Subcutaneous abdominal adipose tissue (tissue), 5 donors: ENCODE measurements around the gene MGMT.

ENCODE experiments used
- H3K27ac ChIP-seq: one replicate; pipeline ENCODE4 v1.7.0; 2013; ENCODE audit warnings: low read depth, mild to moderate bottlenecking, inconsistent platforms, low read length, moderate library complexity
- H3K27me3 ChIP-seq, 5 donors: one replicate each; pipeline ENCODE4 v1.7.0; 2013; ENCODE audit warnings: low read length in 5 of 5, inconsistent platforms in 1 of 5; ENCODE audit not compliant: control insufficient read depth in 5 of 5, insufficient read depth in 4 of 5
- H3K36me3 ChIP-seq, 5 donors: one replicate each; pipeline ENCODE4 v1.7.0; 2013; ENCODE audit warnings: low read length in 5 of 5; ENCODE audit not compliant: control insufficient read depth in 5 of 5, insufficient read depth in 5 of 5
- H3K4me1 ChIP-seq, 5 donors: one replicate each; pipeline ENCODE4 v1.7.0; 2013; ENCODE audit warnings: low read length in 5 of 5, mild to moderate bottlenecking in 3 of 5, moderate library complexity in 1 of 5; ENCODE audit not compliant: control insufficient read depth in 5 of 5, insufficient read depth in 5 of 5
- H3K4me3 ChIP-seq, 5 donors: one replicate each; pipeline ENCODE4 v1.7.0; 2013; ENCODE audit warnings: low read length in 5 of 5, low read depth in 1 of 5
- H3K9ac ChIP-seq, 5 donors: one replicate each; pipeline ENCODE4 v1.7.0; 2013; ENCODE audit warnings: low read length in 5 of 5, mild to moderate bottlenecking in 4 of 5, moderate library complexity in 3 of 5
- H3K9me3 ChIP-seq, 5 donors: one replicate each; pipeline ENCODE4 v1.7.0; 2013; ENCODE audit warnings: low read length in 5 of 5; ENCODE audit not compliant: control insufficient read depth in 5 of 5
- donor health status: healthy.
- donor health status: healthy.
- donor health status: healthy.
- donor health status: healthy.
- donor health status: healthy.

The MGMT gene

GRCh38 chr10:129470103-129470851 lies 3.2 kb downstream of the MGMT start:
- peaks cover 0 to 23% (median 18%) of the 10 kb centered on the region in 5 donors for H3K36me3 ChIP-seq
- peaks cover 2 to 20% (median 19%) of the 10 kb centered on the region in 5 donors for H3K4me1 ChIP-seq
- no peak overlapping the region for H3K9ac ChIP-seq
- no peak overlapping the region for H3K27ac ChIP-seq
- no peak overlapping the region for H3K4me3 ChIP-seq
- H3K27me3 ChIP-seq = no peaks in the 10 kb centered on the region
- H3K9me3 ChIP-seq = no peaks in the 10 kb centered on the region

- Histone ChIP-seq H3K27me3 (no peaks in the 10 kb centered on the region), H3K9ac (no peak overlapping the region), H3K4me1 (peaks cover 2 to 21% (median 13%) of the 10 kb centered on the region in 5 donors), H3K9me3 (no peaks in the 10 kb centered on the region), H3K36me3 (peaks cover 0 to 23% (median 18%) of the 10 kb centered on the region in 5 donors), H3K4me3 (no peak overlapping the region), H3K27ac (no peak overlapping the region)
These were observed 4.6 kb downstream of the MGMT start for GRCh38 chr10:129471447-129472175.

GRCh38 chr10:129472696-129473555 lies 5.9 kb downstream of the MGMT start:
- Histone ChIP-seq H3K36me3 (peaks cover 2 to 23% (median 18%) of the 10 kb centered on the region in 5 donors), H3K27ac (no peak overlapping the region), H3K4me1 (peaks cover 0 to 12% (median 5%) of the 10 kb centered on the region in 5 donors), H3K9ac (no peak overlapping the region), H3K9me3 (no peaks in the 10 kb centered on the region), H3K27me3 (no peaks in the 10 kb centered on the region), H3K4me3 (no peak overlapping the region)

- Histone ChIP-seq H3K4me3 (no peak overlapping the region), H3K27me3 (no peaks in the 10 kb centered on the region), H3K27ac (no peak overlapping the region), H3K9ac (no peak overlapping the region), H3K9me3 (no peaks in the 10 kb centered on the region), H3K4me1 (peaks cover 0 to 14% (median 0%) of the 10 kb centered on the region in 5 donors), H3K36me3 (peaks cover 2 to 23% (median 18%) of the 10 kb centered on the region in 5 donors)
These were observed 7.6 kb downstream of the MGMT start for GRCh38 chr10:129474642-129475041.

- peaks cover 0 to 14% (median 0%) of the 10 kb centered on the region in 5 donors for H3K4me1 ChIP-seq
- no peaks in the 10 kb centered on the region for H3K27me3 ChIP-seq
- H3K9ac ChIP-seq = no peak overlapping the region
- H3K4me3 ChIP-seq = no peak overlapping the region
- H3K36me3 ChIP-seq = peaks cover 2 to 14% (median 9%) of the 10 kb centered on the region in 5 donors
- no peak overlapping the region for H3K27ac ChIP-seq
- H3K9me3 ChIP-seq = peaks cover 0 to 12% (median 5%) of the 10 kb centered on the region in 5 donors
These were observed 9.4 kb downstream of the MGMT start for GRCh38 chr10:129476431-129476830.

- Histone ChIP-seq H3K27ac (no peak overlapping the region), H3K9me3 (peaks cover 0 to 15% (median 5%) of the 10 kb centered on the region in 5 donors), H3K4me3 (no peak overlapping the region), H3K4me1 (peaks cover 0 to 14% (median 0%) of the 10 kb centered on the region in 5 donors), H3K27me3 (no peaks in the 10 kb centered on the region), H3K36me3 (peaks cover 2 to 9% (median 5%) of the 10 kb centered on the region in 5 donors), H3K9ac (no peak overlapping the region)
These were observed 10.0 kb downstream of the MGMT start for GRCh38 chr10:129477051-129477450.

GRCh38 chr10:129481641-129482040 lies 14.6 kb downstream of the MGMT start:
- no peaks in the 10 kb centered on the region for H3K27me3 ChIP-seq
- H3K4me1 ChIP-seq = peaks cover 0 to 7% (median 3%) of the 10 kb centered on the region in 5 donors
- no peak overlapping the region for H3K9ac ChIP-seq
- H3K9me3 ChIP-seq = peaks cover 11 to 41% (median 28%) of the 10 kb centered on the region in 5 donors
- no peak overlapping the region for H3K4me3 ChIP-seq
- peaks cover 0 to 2% (median 0%) of the 10 kb centered on the region in 5 donors for H3K36me3 ChIP-seq
- no peak overlapping the region for H3K27ac ChIP-seq

- no peaks in the 10 kb centered on the region for H3K27me3 ChIP-seq
- H3K4me1 ChIP-seq = peaks cover 0 to 6% (median 1%) of the 10 kb centered on the region in 5 donors
- H3K9me3 ChIP-seq = peaks cover 11 to 41% (median 28%) of the 10 kb centered on the region in 5 donors
- H3K4me3 ChIP-seq = no peak overlapping the region
- no peak overlapping the region for H3K27ac ChIP-seq
- H3K9ac ChIP-seq = no peak overlapping the region
- H3K36me3 ChIP-seq = no peaks in the 10 kb centered on the region
These were observed 16.5 kb downstream of the MGMT start for GRCh38 chr10:129483430-129484010.

- no peak overlapping the region for H3K9ac ChIP-seq
- H3K4me3 ChIP-seq = no peak overlapping the region
- peaks cover 19 to 54% (median 33%) of the 10 kb centered on the region in 5 donors for H3K9me3 ChIP-seq
- peaks cover 0 to 6% (median 0%) of the 10 kb centered on the region in 5 donors for H3K4me1 ChIP-seq
- H3K36me3 ChIP-seq = no peaks in the 10 kb centered on the region
- no peaks in the 10 kb centered on the region for H3K27me3 ChIP-seq
- no peak overlapping the region for H3K27ac ChIP-seq
These were observed 19.8 kb downstream of the MGMT start for GRCh38 chr10:129486805-129487204.
